H9 (cell line): ENCODE measurements around the gene CTRB2. TPM values are rescaled to one million over a fixed set of nuclear protein-coding genes. Genes with fewer than 3 reads are reported as not detected.

Experiments used
- DNase-seq: peaks from one replicate; pipeline ENCODE4 v3.0.0-alpha.2; 2017
- H2AFZ ChIP-seq: one replicate; pipeline ENCODE4 v1.6.1; 2013; ENCODE audit warnings: mild to moderate bottlenecking, low read length, control low read depth, moderate library complexity
- H2AK5ac ChIP-seq: 2 replicates; pipeline ENCODE4 v1.6.1; 2013; ENCODE audit warnings: low read length, control low read depth, mixed read lengths; ENCODE audit not compliant: insufficient read length
- H2BK120ac ChIP-seq: one replicate; pipeline ENCODE4 v1.6.1; 2013; ENCODE audit warnings: low read depth, mild to moderate bottlenecking, low read length, control low read depth, inconsistent platforms; ENCODE audit not compliant: poor library complexity, severe bottlenecking
- H2BK12ac ChIP-seq: 2 replicates; pipeline ENCODE4 v1.6.1; 2013; ENCODE audit warnings: low read length, control low read depth, mixed read lengths, low read depth; ENCODE audit not compliant: insufficient read length
- H2BK15ac ChIP-seq: 2 replicates; pipeline ENCODE4 v1.6.1; 2013; ENCODE audit warnings: low read depth, low read length, control low read depth
- H2BK20ac ChIP-seq: one replicate; pipeline ENCODE4 v1.6.1; 2013; ENCODE audit warnings: low read depth, mild to moderate bottlenecking, low read length, control low read depth, inconsistent platforms; ENCODE audit not compliant: poor library complexity, severe bottlenecking
- H2BK5ac ChIP-seq: 2 replicates; pipeline ENCODE4 v1.6.1; 2013; ENCODE audit warnings: low read length, control low read depth, mixed read lengths; ENCODE audit not compliant: insufficient read length
- H3K14ac ChIP-seq: 2 replicates; pipeline ENCODE4 v1.6.1; 2013; ENCODE audit warnings: low read length, control low read depth; ENCODE audit not compliant: insufficient read depth
- H3K18ac ChIP-seq: 2 replicates; pipeline ENCODE4 v1.6.1; 2013; ENCODE audit warnings: low read depth, mild to moderate bottlenecking, mixed read lengths, low read length, control low read depth; ENCODE audit not compliant: insufficient read length
- H3K23ac ChIP-seq: 2 replicates; pipeline ENCODE4 v1.6.1; 2013; ENCODE audit warnings: low read length, control low read depth, mixed read lengths, low read depth; ENCODE audit not compliant: insufficient read length
- H3K23me2 ChIP-seq: 2 replicates; pipeline ENCODE4 v1.6.1; 2013; ENCODE audit warnings: low read depth, mild to moderate bottlenecking, mixed read lengths, low read length, control low read depth; ENCODE audit not compliant: insufficient read length, poor library complexity, severe bottlenecking
- H3K27ac ChIP-seq: 2 replicates; pipeline ENCODE4 v1.5.1; 2013; ENCODE audit warnings: low read length, control low read depth, mixed read lengths, low read depth; ENCODE audit not compliant: insufficient read length
- H3K27me3 ChIP-seq: 2 replicates; pipeline ENCODE4 v1.6.1; 2013; ENCODE audit warnings: low read length, control low read depth, inconsistent platforms; ENCODE audit not compliant: insufficient read depth
- H3K4ac ChIP-seq: 2 replicates; pipeline ENCODE4 v1.6.1; 2013; ENCODE audit warnings: low read depth, mild to moderate bottlenecking, control low read depth, inconsistent platforms, low read length, moderate library complexity
- H3K4me1 ChIP-seq: 2 replicates; pipeline ENCODE4 v1.6.1; 2013; ENCODE audit warnings: low read length, control low read depth, inconsistent platforms; ENCODE audit not compliant: insufficient read depth
- H3K4me2 ChIP-seq: 2 replicates; pipeline ENCODE4 v1.6.1; 2013; ENCODE audit warnings: low read length, control low read depth, mixed read lengths; ENCODE audit not compliant: insufficient read length, insufficient read depth
- H3K56ac ChIP-seq: 2 replicates; pipeline ENCODE4 v1.6.1; 2013; ENCODE audit warnings: low read depth, mild to moderate bottlenecking, mixed read lengths, low read length, control low read depth; ENCODE audit not compliant: insufficient read length
- H3K79me1 ChIP-seq: 2 replicates; pipeline ENCODE4 v1.6.1; 2013; ENCODE audit warnings: low read depth, mild to moderate bottlenecking, moderate library complexity, low read length, control low read depth, inconsistent platforms; ENCODE audit not compliant: insufficient read depth, poor library complexity, severe bottlenecking
- H3K79me2 ChIP-seq: 2 replicates; pipeline ENCODE4 v1.6.1; 2013; ENCODE audit warnings: low read length, control low read depth, inconsistent platforms; ENCODE audit not compliant: insufficient read depth
- H3K9ac ChIP-seq: 2 replicates; pipeline ENCODE4 v1.6.1; 2013; ENCODE audit warnings: low read length, control low read depth, mixed read lengths; ENCODE audit not compliant: insufficient read length; ENCODE audit errors: extremely low read depth
- H3K9me3 ChIP-seq: one replicate; pipeline ENCODE4 v1.6.1; 2013; ENCODE audit warnings: low read depth, low read length, inconsistent platforms; ENCODE audit not compliant: control insufficient read depth
- H3T11ph ChIP-seq: one replicate; pipeline ENCODE4 v1.6.1; 2013; ENCODE audit warnings: mild to moderate bottlenecking, low read length, control low read depth, inconsistent platforms
- H4K20me1 ChIP-seq: one replicate; pipeline ENCODE4 v1.6.1; 2013; ENCODE audit not compliant: control insufficient read depth, insufficient read length, insufficient read depth
- H4K5ac ChIP-seq: 2 replicates; pipeline ENCODE4 v1.6.1; 2013; ENCODE audit warnings: low read depth, mild to moderate bottlenecking, mixed read lengths, low read length, control low read depth; ENCODE audit not compliant: insufficient read length
- H4K8ac ChIP-seq: replicated peaks from 2 replicates; pipeline ENCODE4 v1.6.1; 2013; ENCODE audit warnings: low read length, control low read depth, mixed read lengths, low read depth; ENCODE audit not compliant: insufficient read length
- H4K91ac ChIP-seq: 2 replicates; pipeline ENCODE4 v1.6.1; 2013; ENCODE audit warnings: low read depth, mild to moderate bottlenecking, moderate library complexity, mixed read lengths, low read length, control low read depth; ENCODE audit not compliant: insufficient read length
- H3K27ac Mint-ChIP-seq, 3 experiments: 2 replicates in 2 of 3; 3 replicates in 1 of 3; pipeline ENCODE4 v1.8.0; 2020 to 2021; ENCODE audit warnings: mixed read lengths in 3 of 3, mild to moderate bottlenecking in 1 of 3, moderate library complexity in 1 of 3
- H3K27me3 Mint-ChIP-seq: 2 replicates; pipeline ENCODE4 v1.8.0; 2021; ENCODE audit warnings: low read depth, mild to moderate bottlenecking, moderate library complexity, mixed read lengths
- H3K36me3 Mint-ChIP-seq, 3 experiments: 2 replicates in 2 of 3; 3 replicates in 1 of 3; pipeline ENCODE4 v1.8.0; 2020 to 2021; ENCODE audit warnings: low read depth in 3 of 3, mixed read lengths in 3 of 3; ENCODE audit not compliant: insufficient read depth in 1 of 3
- H3K4me1 Mint-ChIP-seq, 2 experiments: 2 replicates each; pipeline ENCODE4 v1.8.0; 2020; ENCODE audit warnings: mixed read lengths in 2 of 2
- H3K4me3 Mint-ChIP-seq, 2 experiments: 2 replicates in 1 of 2; 3 replicates in 1 of 2; pipeline ENCODE4 v1.8.0; 2020 to 2021; ENCODE audit warnings: mild to moderate bottlenecking in 2 of 2, mixed read lengths in 2 of 2, moderate library complexity in 1 of 2
- H3K9me3 Mint-ChIP-seq, 2 experiments: 2 replicates in 1 of 2; 3 replicates in 1 of 2; pipeline ENCODE4 v1.8.0; 2020; ENCODE audit warnings: mild to moderate bottlenecking in 2 of 2, mixed read lengths in 2 of 2, moderate library complexity in 1 of 2
- WGBS: extraction: QIAGEN DNeasy Blood & Tissue Kit; methylation state at CpG from one replicate; pipeline ENCODE4 v1.1.7; 2013; ENCODE audit warnings: missing lambda C conversion rate, low lambda C conversion rate, mixed read lengths; ENCODE audit not compliant: insufficient read length; ENCODE audit errors: extremely low coverage; 5-methylcytosine and 5-hydroxymethylcytosine counted together
- total RNA-seq: library from RNA; stranded (reverse); gene quantifications from 2 replicates; pipeline ENCODE4 v1.2.1, GENCODE V29; 2021
- TF ChIP-seq, protein P1 (sequence below): fragments of 200-600 bp; sonication (generic); conservative IDR thresholded peaks from 3 replicates; pipeline ENCODE4 v1.8.0; 2021; ENCODE audit warnings: antibody characterized with exemption, mild to moderate bottlenecking

The CTRB2 gene
- total RNA-seq, 1 experiment from 2014 or later = not detected

DNA sequence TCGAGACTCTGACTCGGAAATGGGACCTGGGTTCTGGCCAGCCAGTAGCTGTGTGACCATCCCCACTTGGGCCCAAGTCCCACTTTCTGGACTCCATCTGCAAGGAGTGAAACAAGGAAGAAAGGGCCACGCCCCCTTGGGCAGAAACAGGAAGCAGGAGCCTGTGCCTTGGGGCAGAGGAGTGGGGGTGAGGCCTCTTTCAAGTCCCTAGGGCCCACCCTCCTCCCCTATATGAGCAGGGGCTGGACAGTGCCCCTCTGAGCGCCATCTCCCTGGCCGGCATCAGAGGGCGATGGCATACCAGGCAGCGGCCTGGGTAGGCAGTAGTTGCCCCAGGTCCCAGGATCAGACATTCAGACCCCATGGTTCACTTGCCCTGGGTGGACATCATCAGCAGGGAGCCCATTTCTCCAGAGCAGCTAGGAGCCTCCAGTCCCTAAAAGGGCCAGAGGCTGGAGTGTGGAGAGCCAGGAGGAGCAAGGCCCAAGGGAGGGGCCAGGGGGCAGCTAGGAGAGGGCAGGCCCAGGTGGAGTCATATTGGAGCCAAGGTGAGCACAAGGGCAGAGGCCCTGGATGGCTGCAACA, 37.4 kb upstream of the CTRB2 start:
- Histone ChIP-seq H3K23ac (no peak overlapping the region), H2BK120ac (no peak overlapping the region), H3K27ac (no peak overlapping the region), H2BK15ac (no peak overlapping the region), H4K8ac (no peak overlapping the region), H4K5ac (no peak overlapping the region), H2BK5ac (no peak overlapping the region), H4K91ac (peak overlapping the region; percentile 70), H2AFZ (no peak overlapping the region), H3T11ph (no peak overlapping the region), H3K79me2 (peaks cover 45% of the 10 kb centered on the region; the same call in 1 of the 2 replicates), H3K18ac (peak overlapping the region; percentile 36), H3K9me3 (no peaks in the 10 kb centered on the region), H3K9ac (no peak overlapping the region), H2BK20ac (no peak overlapping the region), H2AK5ac (no peak overlapping the region), H2BK12ac (no peak overlapping the region), H4K20me1 (no peaks in the 10 kb centered on the region), H3K4me1 (peaks cover 2% of the 10 kb centered on the region; the same call in 1 of the 2 replicates), H3K23me2 (no peaks in the 10 kb centered on the region), H3K14ac (peak overlapping the region; percentile 60), H3K4ac (0 out of 2 replicates have a peak overlapping the region, but pooled peaks have one; percentile 2), H3K79me1 (peaks cover 9% of the 10 kb centered on the region), H3K27me3 (no peaks in the 10 kb centered on the region), H3K4me2 (no peak overlapping the region), H3K56ac (no peak overlapping the region)
- TF ChIP-seq, protein P1, sequence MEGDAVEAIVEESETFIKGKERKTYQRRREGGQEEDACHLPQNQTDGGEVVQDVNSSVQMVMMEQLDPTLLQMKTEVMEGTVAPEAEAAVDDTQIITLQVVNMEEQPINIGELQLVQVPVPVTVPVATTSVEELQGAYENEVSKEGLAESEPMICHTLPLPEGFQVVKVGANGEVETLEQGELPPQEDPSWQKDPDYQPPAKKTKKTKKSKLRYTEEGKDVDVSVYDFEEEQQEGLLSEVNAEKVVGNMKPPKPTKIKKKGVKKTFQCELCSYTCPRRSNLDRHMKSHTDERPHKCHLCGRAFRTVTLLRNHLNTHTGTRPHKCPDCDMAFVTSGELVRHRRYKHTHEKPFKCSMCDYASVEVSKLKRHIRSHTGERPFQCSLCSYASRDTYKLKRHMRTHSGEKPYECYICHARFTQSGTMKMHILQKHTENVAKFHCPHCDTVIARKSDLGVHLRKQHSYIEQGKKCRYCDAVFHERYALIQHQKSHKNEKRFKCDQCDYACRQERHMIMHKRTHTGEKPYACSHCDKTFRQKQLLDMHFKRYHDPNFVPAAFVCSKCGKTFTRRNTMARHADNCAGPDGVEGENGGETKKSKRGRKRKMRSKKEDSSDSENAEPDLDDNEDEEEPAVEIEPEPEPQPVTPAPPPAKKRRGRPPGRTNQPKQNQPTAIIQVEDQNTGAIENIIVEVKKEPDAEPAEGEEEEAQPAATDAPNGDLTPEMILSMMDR = 0 out of 3 replicates have a peak, but pooled peaks have one; percentile 10
- Mint-ChIP-seq H3K4me3 (peak overlapping the region; percentile 21 to 38; a peak in 2 of 5 replicates), H3K9me3 (no peaks in the 10 kb centered on the region), H3K36me3 (peaks cover 31 to 43% (median 38%) of the 10 kb centered on the region in 3 experiments; a peak in 6 of 7 replicates), H3K27me3 (no peaks in the 10 kb centered on the region; the same call in 1 of the 2 replicates), H3K27ac (peak overlapping the region; percentile 90 to 99 (median 97)), H3K4me1 (peaks cover 41 to 48% of the 10 kb centered on the region in 2 experiments)
- DNase-seq = no peak
- no CpG with 5 or more reads among the region's 7 CpGs for WGBS
